SK-N-MC (cell line): ENCODE results near the gene NLGN1.

Source experiments
- DNase-seq: peaks from one replicate; pipeline ENCODE4 v3.0.0-alpha.2; 2011; ENCODE audit warnings: low read depth, low spot score
- H3K27ac ChIP-seq: fragments of 200-600 bp; sonication (generic); 2 replicates; pipeline ENCODE4 v1.5.1; 2016; ENCODE audit warnings: mixed run types
- H3K36me3 ChIP-seq: fragments of 200-600 bp; sonication (generic); 2 replicates; pipeline ENCODE4 v1.6.1; 2017; ENCODE audit warnings: antibody characterized with exemption, low read length, mixed read lengths; ENCODE audit not compliant: insufficient read depth
- H3K4me3 ChIP-seq: fragments of 200-600 bp; sonication (generic); 2 replicates; pipeline ENCODE4 v1.5.1; 2016
- H3K9ac ChIP-seq: fragments of 200-600 bp; sonication (generic); 2 replicates; pipeline ENCODE4 v1.8.0; 2017; ENCODE audit warnings: mixed run types, mixed read lengths; ENCODE audit not compliant: insufficient read length
- H3K9me3 ChIP-seq: fragments of 200-600 bp; sonication (generic); 2 replicates; pipeline ENCODE4 v1.6.1; 2017; ENCODE audit warnings: low read depth, mild to moderate bottlenecking, antibody characterized with exemption, low read length, moderate library complexity, mixed read lengths
- EZH2 ChIP-seq: fragments of 200-600 bp; sonication (generic); IDR thresholded peaks from one replicate; pipeline ENCODE4 v1.6.1; 2017; ENCODE audit warnings: antibody characterized with exemption
- FOXP2 ChIP-seq: optimal IDR thresholded peaks from 2 replicates; pipeline ENCODE3; 2011; ENCODE audit warnings: mild to moderate bottlenecking, moderate library complexity; ENCODE audit not compliant: insufficient read depth; ENCODE audit errors: extremely low read length, control extremely low read depth
- POLR2AphosphoS5 ChIP-seq: IDR thresholded peaks from 2 replicates; pipeline ENCODE4 v1.6.1; 2012; ENCODE audit warnings: mild to moderate bottlenecking, low read depth, low read length, borderline replicate concordance

The NLGN1 gene

GRCh38 chr3:174089592-174089991 is 692.0 kb downstream of the NLGN1 start:
- peak overlapping the region; percentile 61; the same call in 1 of the 2 replicates for H3K27ac ChIP-seq
- H3K9ac ChIP-seq, result no peak overlapping the region
- no peaks in the 10 kb centered on the region for H3K9me3 ChIP-seq
- no peak for TF ChIP-seq EZH2
- no peak for TF ChIP-seq FOXP2
- TF ChIP-seq POLR2AphosphoS5, result peak; percentile 78; the same call in 1 of the 2 replicates
- H3K4me3 ChIP-seq, result peak overlapping the region; percentile 51
- H3K36me3 ChIP-seq, result no peaks in the 10 kb centered on the region
- peak; percentile 88 for DNase-seq

DNA sequence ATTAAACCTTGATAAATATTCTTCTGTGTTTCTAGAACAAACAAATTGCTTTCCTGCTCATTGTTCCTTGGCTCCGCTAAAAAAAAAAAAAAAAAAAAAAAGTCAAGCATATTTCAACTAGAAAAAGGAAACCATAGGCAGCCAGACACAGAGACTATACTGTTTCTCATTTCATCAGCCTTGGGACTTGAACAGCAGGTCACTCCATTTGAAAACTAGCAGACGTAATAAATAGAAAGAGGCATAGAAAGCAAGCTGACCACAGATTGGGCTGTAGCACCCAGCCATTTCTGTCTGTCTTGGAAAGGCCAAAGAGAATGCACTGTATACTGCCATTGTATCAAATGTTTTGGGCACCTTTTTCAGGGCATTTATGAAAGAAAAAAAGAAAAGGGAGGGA is 697.1 kb downstream of the NLGN1 start:
- DNase-seq, result no peak
- no peak overlapping the region for H3K27ac ChIP-seq
- H3K9me3 ChIP-seq, result no peaks in the 10 kb centered on the region
- no peak overlapping the region for H3K4me3 ChIP-seq
- TF ChIP-seq POLR2AphosphoS5, result no peak
- TF ChIP-seq EZH2, result no peak
- TF ChIP-seq FOXP2, result no peak
- H3K9ac ChIP-seq, result no peak overlapping the region
- H3K36me3 ChIP-seq, result no peaks in the 10 kb centered on the region

- Histone ChIP-seq H3K4me3 (no peak overlapping the region), H3K36me3 (no peaks in the 10 kb centered on the region), H3K9ac (no peak overlapping the region), H3K9me3 (no peaks in the 10 kb centered on the region), H3K27ac (no peak overlapping the region)
- TF ChIP-seq EZH2 (no peak), FOXP2 (no peak), POLR2AphosphoS5 (no peak)
- DNase-seq, result no peak
Observed at GRCh38 chr3:174097686-174098085, 700.1 kb downstream of the NLGN1 start.

DNA sequence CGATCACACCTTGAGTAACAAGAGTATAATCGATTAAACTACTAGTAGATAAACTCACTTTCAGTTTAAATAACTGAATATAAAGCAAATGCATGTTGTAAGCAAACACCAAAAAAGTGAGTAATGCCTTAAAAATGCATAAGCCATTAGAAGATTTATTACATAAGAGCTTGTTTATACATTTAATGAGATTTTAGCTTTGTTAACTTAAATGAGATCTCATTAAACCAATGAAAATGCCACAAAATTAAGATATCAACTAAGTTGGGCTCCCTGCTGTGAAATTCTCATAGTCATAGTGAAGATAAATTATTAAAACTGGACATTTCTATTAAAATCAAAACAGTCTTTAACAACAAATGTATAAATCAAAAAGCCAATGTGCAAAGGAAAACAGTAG is 701.2 kb downstream of the NLGN1 start:
- H3K9ac ChIP-seq, result no peak overlapping the region
- H3K9me3 ChIP-seq, result no peaks in the 10 kb centered on the region
- no peak overlapping the region for H3K4me3 ChIP-seq
- H3K27ac ChIP-seq, result no peak overlapping the region
- no peaks in the 10 kb centered on the region for H3K36me3 ChIP-seq
- no peak for TF ChIP-seq EZH2
- TF ChIP-seq POLR2AphosphoS5, result no peak
- TF ChIP-seq FOXP2, result no peak
- no peak for DNase-seq

DNA sequence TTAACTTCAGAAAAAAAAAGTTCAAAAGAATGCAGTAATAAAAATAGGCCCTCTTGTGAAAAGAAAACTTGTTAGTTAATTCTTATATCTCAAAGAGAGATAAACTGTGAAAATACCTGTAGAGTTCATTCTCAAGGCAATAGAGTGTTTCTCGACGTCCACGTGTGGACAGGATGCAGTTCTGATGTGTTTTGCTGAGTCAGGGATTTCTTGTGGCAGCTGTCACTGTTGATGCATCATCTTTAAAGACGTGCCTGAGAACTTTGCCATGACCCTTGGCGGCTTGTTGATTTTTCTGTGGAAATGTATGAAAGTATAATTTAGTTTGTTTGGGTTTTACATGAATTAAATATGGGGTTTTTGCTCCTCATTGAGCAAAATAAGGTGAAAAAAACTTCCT is 702.2 kb downstream of the NLGN1 start:
- Histone ChIP-seq H3K9me3 (no peaks in the 10 kb centered on the region), H3K9ac (no peak overlapping the region), H3K27ac (no peak overlapping the region), H3K4me3 (no peak overlapping the region), H3K36me3 (no peaks in the 10 kb centered on the region)
- no peak for DNase-seq
- TF ChIP-seq EZH2, result no peak

DNA sequence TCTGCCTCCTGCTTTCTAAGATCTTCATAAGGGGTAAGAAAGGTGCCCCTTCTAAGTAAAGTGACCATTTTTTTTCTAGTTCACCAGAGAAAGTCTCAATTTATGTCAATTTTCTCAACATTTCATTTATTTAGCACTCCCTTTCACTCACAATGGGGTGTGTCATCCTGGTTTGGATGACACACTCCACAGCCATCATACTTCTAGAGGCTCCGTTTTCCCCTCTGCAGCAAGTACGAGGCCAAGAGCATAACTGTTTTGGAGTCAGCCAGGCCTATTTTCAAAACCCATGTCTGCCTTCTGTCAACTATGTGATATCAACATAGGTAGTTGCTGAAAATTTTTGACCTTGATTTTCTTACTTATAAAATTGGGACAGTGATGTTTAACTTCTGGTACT is 703.2 kb downstream of the NLGN1 start:
- Histone ChIP-seq H3K9ac (no peak overlapping the region), H3K9me3 (no peaks in the 10 kb centered on the region), H3K27ac (no peak overlapping the region), H3K36me3 (no peaks in the 10 kb centered on the region), H3K4me3 (no peak overlapping the region)
- no peak for DNase-seq
- TF ChIP-seq FOXP2 (no peak), EZH2 (no peak)

DNA sequence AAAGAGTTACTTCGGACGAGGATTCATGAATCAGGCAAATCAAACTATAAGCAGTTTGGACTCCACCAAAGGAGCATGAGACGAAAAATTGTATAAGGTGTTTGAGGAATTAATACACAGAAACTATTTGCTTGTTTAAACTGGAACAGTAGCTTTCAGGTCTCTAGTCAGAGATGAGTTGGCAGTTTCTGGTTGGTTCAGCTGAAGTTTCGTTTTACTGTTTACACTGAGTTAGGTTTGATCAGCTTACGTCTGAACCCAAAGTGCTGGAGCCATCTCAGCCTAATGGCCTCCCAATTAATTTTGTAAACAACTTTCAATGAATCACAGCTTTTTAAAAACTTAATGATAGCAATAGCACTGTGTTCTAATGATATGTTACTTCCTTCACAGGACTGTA is 703.7 kb downstream of the NLGN1 start:
- no peak for DNase-seq
- no peaks in the 10 kb centered on the region for H3K36me3 ChIP-seq
- H3K27ac ChIP-seq, result no peak overlapping the region
- no peak for TF ChIP-seq POLR2AphosphoS5
- TF ChIP-seq EZH2, result no peak
- TF ChIP-seq FOXP2, result no peak
- no peak overlapping the region for H3K4me3 ChIP-seq
- H3K9me3 ChIP-seq, result no peaks in the 10 kb centered on the region
- H3K9ac ChIP-seq, result no peak overlapping the region

DNA sequence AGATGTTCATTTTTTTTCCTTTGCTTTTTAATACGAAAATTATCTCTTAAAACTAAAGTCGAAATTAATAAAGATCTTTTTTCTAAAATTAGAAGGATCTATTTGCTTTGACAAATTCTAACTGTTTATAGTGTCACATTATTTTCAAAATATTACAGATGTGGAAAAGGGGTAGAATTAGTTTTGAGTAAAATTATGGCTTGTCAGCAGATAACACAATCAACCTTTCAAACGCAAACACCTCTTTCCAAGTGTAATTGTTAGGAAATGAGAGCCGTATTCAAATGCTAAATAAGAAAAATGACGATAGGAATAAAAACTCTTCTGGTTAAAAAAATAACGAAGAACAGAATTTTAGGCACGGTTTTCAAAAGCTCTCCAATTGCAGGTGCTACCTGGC is 704.7 kb downstream of the NLGN1 start:
- Histone ChIP-seq H3K9me3 (no peaks in the 10 kb centered on the region), H3K27ac (no peak overlapping the region), H3K36me3 (no peaks in the 10 kb centered on the region), H3K4me3 (no peak overlapping the region), H3K9ac (no peak overlapping the region)
- TF ChIP-seq POLR2AphosphoS5 (no peak), FOXP2 (no peak), EZH2 (no peak)
- no peak for DNase-seq

GRCh38 chr3:174102866-174103265 is 705.3 kb downstream of the NLGN1 start:
- Histone ChIP-seq H3K9me3 (no peaks in the 10 kb centered on the region), H3K36me3 (no peaks in the 10 kb centered on the region), H3K9ac (no peak overlapping the region), H3K4me3 (no peak overlapping the region), H3K27ac (no peak overlapping the region)
- DNase-seq, result no peak
- TF ChIP-seq EZH2 (no peak), POLR2AphosphoS5 (no peak), FOXP2 (no peak)

DNA sequence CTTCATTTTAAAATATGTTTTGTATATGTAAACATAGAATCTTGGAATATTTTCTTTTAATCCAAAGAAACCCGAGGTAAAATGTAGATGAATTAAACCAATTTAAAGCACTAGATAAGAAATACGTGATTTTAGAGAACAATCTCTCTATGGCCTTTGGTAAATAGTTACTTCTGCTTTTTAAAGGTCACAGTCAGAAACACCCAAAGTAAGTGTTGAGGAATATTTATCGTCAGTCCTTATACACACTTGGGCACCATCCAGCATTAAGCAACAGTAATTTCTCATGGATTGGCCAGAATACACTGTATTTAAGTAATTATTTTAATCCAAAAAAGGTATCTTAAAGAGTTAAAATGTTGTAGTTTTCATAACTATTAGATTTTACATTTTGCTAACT is 713.2 kb downstream of the NLGN1 start:
- no peaks in the 10 kb centered on the region for H3K36me3 ChIP-seq
- H3K9me3 ChIP-seq, result no peaks in the 10 kb centered on the region
- no peak overlapping the region for H3K4me3 ChIP-seq
- DNase-seq, result no peak
- TF ChIP-seq POLR2AphosphoS5 (no peak), FOXP2 (no peak), EZH2 (no peak)
- H3K27ac ChIP-seq, result no peak overlapping the region
- no peak overlapping the region for H3K9ac ChIP-seq
